ENCODE results near the gene TBC1D12.
A peak's percentile ranks its signal among the peaks of the same experiment; 100 is the strongest.
"Not testable (repeated sequence)": the region's sequence is repeated elsewhere in the genome, so short reads cannot be mapped to it uniquely, and the experiment has no call there.

Gene TBC1D12

DNA sequence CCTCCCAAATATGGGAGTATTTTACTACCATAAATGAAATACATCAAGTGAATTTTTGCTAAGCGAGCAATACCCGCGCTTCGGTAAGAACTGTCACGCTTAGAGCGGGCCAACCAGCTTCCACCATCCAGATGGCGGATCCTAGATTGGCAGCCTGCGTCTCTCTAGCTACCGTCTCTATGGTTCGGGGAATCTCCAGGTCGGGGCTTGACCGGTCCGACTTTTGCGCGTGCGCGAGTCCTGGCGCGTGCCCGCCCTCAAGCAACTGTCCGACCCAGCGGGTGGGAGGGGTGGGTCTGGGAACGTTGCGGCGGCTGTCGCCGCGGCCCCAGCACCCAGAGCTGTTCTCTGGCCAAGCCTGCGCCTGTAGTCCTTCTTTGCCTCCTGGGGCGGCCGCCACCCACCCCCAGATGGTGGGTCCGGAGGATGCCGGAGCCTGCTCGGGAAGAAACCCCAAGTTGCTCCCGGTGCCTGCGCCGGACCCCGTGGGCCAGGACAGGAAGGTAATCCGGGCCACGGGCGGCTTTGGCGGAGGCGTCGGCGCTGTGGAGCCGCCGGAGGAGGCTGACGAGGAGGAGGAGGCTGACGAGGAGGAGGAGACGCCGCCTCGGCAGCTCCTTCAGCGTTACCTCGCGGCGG lies at the start of gene TBC1D12:
Gene TBC1D12, plus strand, starts transcription at position 338 of the 639 bp plus-strand sequence. Its CDS starts 73 bp downstream, at position 411.
- peak; percentile 38 for DNase-seq

DNA sequence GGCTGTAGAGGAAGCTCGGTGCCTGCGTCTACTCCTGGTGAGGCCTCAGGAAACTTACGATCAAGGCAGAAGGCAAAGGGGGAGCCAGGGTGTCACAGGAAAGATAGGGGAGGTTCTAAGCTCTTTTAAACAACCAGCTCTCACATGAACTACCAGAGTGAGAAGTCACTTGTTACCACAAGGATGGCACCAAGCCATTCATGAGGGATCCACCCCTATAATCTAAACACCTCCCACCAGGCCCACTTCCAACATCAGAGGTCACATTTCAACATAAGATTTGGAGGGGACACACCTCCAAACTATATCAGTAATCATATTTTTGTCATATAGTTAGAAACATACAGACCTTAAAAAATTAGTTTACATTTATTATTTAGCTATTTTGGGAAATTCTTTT lies 49.0 kb upstream of the TBC1D12 start:
- no peak for DNase-seq

DNA sequence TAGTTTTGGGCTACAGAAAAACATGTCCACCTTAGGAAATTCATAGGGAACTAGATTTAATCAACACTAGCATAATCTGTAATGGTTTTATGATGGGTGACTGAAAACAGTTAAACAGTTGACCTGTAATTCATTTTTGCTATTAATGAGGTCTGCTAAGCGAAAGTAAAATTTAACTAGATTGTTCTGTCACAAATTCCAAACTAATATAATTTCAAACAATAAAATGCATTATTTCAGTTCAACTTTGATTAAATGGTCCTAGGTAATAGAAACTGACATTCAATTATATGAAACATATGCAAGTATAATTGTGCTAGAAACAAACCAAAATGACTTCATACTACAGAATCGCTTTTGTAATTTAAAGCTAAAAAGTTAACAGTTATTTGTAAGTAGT lies 46.5 kb upstream of the TBC1D12 start:
- DNase-seq, result no peak

DNA sequence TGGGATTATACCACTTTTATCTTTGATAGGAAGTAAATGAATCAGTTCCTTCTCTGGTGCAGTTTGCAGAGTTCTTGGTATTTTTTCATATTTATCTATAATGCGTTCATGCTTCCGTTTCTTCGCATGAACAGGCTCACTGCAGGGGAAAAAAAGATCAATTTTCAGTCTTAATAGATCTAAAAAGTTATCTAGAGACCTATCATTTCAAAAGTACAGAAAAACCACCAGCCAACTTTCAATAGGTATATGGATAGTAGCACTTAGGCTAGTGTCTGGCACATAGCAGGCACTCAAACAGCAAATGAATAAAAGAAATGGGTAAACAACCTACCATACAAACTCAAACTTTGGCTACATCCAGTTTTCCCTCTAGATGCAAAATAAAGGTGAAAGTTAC lies 45.1 kb upstream of the TBC1D12 start:
- DNase-seq, result no peak

DNA sequence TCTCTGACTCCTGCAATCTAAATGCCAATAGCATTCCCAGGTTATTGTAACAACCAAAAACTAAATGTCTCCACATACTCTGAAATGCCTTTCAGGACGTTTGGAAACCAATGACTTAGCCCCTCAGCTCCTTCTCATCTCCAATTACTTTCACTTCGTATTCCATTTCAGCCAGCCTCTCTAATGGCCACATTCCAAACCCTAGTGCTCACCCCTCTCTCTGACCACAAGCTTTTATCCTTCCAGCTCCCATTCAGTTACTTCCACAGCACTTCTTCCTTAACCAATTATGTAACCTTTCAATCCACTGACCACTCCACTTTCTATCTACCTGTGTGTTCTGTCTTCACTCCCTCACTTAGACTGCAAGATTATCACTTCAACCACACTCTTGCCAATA lies 43.9 kb upstream of the TBC1D12 start:
- no peak for DNase-seq

DNA sequence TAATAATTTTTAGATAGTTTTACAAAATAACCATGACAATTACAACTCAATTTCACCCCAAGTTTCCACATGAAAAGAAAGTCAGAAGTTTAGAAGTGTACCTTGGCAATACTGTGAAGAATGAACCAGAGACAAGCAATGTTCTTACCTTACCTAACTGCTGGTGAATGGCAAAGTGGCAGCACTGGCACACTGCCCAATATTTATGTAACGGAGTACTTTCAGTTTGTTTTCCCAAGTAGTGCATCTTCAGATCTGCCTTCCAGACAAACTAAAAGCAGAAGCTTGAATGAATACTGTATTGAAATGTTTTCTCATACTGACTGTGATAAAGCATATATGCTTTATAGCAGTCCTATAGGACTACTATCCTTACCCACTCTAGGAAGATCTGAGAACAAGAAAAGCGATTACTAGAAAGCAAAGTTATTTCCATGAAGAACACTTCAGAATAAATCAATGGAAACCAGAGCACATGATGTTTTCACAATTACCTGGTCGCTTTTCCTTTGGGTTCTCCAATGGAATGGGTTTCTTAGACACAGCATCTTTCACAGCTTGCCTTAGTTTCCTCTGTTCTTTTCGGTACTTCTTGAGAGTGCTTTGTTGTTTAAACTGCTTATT lies 41.1 kb upstream of the TBC1D12 start:
- peak; percentile 30 for DNase-seq

DNA sequence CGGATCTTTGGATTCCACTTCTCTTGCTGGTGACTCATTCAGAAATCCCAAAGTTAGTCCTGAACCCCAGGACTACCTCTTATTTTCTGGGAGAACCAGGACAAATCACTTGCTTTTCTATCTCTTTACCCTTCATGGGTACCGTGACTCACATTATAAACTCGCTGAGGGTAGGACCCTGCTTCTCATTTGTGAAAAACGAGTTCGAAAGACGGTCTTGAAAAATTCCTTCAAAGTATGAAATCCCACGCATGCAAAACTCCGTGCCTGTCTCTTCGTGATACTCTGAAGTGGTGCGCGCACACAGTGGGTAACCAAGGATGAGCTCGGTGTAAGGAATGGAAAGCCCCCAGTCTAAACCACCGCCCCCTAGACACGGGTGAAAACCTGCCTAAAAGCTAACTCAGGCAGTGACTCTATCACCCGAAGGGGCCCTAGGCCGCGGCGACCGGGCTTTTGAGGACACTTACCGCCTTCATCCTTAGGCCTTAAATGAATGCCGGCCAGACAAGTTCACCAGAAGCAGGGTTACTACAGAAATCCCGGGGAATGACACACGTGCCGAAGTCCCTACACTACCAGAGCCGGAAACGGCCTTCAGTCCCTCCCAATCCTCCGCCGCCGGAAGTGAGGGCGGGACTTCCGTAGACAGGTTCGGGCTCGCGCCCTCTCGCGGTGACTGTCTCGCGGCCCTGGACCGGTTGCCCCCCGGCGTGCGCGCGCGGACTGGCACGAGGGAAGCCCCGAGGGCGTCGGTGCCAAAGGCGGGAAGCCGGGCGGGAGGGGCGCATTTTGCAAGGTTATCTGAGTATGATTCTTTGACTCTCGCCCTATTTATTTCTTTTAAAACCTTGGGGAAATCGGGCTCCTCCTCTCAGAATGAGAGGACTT lies 39.7 kb upstream of the TBC1D12 start, which contains the start of gene NOC3L:
Gene NOC3L, minus strand, starts transcription at position 580 of the 891 bp plus-strand sequence. Its CDS starts 101 bp downstream, at position 479.
- peak; percentile 90 for DNase-seq

DNA sequence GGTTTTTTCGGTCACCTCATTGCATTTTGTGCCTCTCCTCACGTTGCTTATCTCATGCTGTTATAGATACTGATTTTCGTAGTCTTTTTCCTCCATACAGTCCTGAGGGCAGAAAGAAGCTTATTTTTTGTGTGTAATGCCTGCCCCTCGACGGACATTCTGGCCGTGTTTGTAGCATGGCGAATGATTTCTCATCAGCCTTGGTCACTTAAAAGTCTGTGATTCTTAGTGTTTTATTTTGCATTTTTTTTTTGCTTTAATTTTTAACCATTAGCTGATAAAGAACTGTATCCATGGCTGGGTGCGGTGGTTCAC lies 39.1 kb upstream of the TBC1D12 start:
- DNase-seq, result no peak

DNA sequence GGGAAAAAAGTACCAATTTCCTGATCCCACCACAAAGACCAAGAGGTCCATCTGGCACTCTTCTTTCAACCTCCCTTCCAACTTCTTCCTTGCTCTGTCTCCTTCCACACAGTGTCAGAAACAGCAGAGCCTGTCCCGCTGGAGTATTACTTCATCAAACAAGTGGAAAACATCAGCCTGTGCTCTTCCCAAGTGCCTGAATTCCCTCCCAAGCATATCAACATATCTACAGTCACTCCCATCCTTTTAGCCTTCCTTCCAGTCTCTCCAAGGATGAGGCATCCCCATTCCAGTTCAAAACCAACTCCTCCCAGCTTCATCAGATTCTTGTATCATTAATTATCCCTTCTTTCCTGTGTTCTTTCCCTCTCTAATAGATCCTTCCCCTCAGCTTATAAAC lies 37.9 kb upstream of the TBC1D12 start:
- DNase-seq, result no peak

DNA sequence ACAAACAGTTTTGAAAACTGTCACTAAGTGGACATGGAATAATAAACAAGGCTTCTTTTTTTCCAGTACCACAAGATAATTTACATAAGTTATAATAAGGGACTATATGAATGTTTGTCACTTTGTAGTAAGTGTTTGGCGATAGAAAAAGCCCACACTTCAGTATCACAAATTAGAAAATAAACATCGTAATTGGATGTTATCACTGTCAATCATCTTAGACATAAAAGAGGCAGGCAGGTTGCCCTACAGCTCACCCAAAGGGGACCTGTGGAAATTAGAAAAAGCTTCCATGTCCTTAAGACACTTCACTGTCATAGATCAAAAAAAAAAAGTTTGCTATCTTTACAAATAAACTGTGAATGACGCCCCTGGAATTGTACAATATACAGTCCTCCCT lies 36.0 kb upstream of the TBC1D12 start:
- DNase-seq, result no peak

DNA sequence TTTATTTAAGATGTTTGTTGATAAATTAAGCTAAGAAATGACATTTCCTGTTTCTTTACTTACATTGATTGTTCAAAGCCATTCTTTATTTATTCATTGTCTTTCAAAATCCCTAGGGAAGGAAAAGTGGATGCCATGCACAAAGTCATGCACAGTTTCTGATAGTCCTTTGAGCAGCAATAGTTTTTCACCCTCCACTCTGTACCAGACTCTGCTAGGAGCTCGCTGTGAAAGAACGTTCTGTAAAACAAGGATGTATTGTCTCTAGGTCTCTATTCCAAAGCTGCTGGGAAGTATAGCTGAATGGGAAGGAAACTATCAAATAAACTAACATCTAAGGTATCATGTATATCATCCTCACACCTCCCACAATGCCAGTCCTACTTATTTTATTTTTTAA lies 31.8 kb upstream of the TBC1D12 start:
- DNase-seq, result no peak

DNA sequence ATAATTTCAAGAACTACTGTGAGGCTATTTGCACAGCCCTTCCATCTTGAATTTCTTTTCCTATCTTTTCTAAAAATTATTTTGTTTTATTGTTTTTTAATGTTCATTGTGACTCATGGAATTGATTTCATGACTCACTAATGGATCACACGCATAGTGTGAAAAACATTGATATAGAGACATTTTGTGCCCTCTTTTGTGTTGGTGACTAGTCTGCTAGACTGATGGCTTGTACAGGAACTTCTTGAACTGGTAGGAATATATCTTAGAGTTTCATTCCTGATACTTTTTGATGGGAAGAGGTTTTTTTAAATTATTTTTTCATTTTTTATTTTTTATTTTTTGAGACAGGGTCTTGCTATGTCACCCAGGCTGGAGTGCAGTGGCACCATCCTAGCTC lies 27.0 kb upstream of the TBC1D12 start:
- no peak for DNase-seq

DNA sequence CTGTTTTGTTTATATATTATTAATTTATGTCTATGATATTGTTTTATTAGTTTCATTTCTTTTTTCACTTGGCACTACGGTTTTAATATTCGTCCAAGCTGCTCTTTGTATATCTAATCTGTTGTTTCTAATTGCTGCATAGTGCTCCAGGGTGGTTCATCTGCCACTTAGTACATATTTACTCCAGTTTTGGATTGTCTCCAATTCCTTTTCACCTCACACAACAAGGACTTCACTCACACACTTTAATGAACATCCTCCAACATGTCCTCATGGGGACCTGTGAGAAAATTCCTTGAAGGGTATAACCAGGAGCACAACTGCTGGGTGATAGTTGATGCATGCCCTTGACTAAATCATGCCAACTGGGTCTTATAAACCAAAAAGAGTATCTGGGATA lies 25.5 kb upstream of the TBC1D12 start:
- no peak for DNase-seq

DNA sequence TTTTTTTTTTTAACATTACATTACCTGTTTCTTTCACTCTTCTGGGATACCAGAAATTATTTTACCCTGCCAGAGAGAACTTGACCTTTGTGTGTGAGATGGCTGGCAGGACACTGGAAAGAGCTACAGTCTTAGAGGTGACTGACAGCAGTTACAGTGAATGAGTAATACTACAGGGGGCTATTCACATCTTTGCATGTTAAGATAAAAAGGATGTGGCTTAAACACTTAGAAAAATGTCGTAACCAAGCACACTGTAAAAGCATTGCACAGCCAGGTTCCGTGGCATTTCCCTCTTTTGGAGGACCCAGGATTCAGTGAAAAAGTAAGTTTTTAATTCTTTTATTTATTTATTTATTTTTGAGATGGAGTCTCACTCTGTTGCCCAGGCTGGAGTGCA lies 18.8 kb upstream of the TBC1D12 start:
- DNase-seq, result no peak

DNA sequence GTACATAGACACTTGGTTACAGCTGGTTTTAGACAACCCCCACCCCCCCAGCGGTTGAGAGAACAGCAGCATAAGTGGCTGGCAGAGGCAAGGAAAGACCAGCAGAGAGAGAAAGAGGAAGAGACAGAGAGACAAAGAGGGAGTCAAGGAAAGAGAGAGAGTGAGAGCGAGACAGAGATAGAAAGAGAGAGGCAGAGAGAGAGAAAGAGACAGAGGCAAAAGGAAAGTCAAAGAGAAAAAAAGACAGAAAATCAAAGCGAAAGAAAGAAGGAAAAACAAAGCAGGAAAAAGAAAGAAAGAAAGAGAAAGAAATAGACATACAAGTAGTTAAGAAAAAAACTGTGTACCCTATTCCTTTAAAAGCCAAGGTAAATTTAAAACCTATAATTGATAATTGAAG lies 16.6 kb upstream of the TBC1D12 start:
- not testable (repeated sequence) for DNase-seq

DNA sequence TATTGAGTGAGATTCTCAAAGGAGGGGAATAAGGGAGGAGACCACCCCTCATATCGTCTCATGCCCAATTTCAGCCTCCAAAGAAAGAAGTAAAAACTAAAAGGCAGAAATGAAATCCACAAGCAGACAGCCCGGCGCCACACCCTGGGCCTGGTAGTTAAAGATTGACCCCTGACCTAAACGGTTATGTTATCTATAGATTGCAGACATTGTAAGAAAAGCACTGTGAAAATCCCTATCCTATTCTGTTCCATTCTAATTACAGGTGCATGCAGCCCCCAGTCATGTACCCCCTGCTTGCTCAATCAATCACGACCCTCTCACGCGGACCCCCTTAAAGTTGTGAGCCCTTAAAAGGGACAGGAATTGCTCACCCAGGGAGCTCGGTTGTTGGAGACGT lies 10.2 kb upstream of the TBC1D12 start:
- not testable (repeated sequence) for DNase-seq

DNA sequence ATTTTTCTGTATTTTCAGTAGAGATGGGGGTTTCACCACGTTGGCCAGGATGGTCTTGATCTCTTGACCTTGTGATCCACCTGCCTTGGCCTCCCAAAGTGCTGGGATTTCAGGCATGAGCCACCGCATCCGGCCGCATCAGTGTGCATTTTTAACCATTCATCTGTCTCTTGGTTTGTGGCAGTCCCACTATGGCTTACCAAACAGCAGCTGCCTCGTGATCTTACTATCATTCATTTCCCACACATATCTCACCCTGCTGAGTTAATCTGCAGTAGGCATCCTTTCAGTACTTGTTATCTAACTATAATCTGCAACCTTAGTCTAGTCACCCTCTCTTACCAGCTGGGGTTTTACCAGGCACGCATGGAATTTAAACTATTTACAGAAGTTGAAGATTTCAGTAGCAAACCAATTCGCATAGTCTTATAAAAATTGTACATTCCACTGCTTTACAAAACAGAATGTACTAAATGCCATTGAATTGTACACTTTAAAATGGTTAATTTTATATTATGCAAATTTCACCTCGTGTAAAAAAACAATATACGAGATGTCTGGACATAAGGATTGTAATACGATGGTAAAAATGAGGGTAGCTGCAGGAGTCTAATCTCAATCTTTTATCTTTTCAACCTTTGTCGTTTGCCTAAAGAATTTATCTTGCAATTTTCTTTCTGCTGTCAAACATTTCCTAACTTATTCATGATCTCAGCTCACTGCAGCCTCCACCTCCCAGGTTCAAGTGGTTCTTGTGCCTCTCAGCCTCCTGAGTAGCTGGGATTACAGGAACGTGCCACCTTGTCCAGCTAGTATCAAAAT lies 4.6 kb upstream of the TBC1D12 start:
- no peak for DNase-seq

DNA sequence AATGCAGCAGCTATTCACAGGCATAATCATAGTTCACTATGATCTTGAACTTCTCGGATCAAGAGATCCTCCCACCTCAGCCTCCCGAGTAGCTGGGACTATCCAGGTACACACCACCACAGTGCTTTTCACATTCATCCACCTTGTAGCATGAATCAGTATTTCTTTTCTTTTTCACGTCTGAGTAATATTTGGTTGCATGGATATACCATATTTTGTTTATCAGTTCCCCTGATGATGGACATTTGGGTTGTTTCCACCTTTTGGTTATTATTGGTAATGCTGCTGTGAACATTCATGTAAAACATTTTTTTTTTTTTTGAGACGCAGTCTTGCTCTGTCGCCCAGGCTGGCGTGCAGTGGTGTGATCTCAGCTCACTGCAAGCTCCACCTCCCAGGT lies 3.6 kb upstream of the TBC1D12 start:
- DNase-seq, result no peak

DNA sequence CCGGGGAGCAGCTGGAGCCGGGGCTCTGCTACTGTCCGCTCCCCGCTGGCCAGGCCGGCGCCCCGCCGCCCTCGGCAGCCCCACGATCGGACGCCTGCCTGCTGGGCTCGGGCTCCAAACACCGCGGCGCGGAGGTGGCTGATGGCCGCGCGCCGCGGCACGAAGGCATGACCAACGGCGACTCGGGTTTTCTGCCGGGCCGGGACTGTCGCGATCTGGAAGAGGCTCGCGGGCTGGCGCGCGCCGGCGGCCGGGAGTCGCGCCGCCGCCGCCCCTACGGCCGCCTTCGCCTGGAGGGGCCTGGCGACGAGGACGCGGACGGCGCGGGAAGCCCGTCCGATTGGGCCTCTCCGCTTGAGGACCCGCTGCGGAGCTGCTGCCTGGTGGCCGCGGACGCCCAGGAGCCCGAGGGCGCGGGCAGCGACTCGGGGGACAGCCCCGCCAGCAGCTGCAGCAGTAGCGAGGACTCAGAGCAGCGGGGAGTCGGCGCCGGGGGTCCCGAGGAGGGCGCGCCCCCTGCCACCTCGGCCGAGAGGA lies 570 bp downstream of the TBC1D12 start:
- DNase-seq, result no peak

DNA sequence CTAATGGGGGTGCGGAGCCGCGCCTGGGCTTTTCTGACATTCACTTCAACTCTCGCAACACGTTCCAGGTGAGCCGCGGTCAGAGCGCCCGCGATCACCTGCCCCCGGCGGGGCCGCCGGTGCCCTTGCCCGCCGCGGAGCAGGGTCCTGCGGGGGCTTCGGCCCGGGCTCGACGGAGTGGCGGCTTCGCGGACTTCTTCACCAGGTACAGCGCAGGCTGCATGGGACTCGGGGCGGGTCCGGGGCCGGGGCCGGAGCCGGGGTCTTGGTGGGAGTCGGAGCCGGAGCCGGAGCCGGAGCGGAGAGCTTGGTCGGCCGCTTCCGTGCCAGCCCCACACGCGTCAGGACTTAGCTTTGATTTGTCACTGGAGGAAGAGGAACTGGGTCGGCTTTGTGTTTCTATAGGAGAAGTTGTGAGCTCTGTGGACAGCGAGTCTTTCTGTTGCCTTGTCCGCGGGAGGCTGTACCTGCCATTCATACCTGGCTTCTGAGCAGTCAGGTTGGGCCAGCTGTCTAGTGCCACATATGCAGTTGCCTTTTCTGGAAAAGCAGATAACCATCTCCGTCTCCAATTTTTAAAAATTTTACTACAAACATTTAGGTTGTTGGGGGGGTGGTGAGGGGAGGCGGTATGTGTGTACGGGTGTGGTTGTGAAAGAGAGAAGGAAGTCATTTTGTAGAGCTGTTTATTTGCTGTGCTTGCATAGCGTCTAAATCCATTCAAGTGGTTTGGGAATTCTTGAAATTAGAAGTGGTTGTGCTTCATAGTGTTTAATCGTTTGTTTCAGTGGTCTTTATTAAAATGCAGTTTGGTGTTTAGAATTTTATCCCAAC lies 1.3 kb downstream of the TBC1D12 start:
- no peak for DNase-seq

DNA sequence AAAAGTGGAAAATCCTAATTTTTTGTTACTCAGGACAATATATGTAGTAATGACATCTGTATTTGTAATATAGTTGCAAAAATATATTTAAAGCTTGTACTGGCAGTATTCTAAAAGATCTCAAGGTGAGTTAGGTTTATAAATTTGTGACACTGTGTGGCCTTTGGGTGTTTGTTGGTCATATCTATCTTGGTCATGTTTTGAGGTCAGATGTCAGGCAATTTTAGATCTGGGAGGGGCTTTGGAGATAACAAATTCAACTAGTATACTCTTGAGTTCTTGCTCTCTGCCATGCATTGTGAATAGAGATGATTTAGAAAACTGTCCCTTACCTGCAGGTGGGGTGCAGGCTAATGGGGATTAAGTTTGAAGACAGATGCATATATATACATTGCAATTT lies 3.1 kb downstream of the TBC1D12 start:
- DNase-seq, result no peak

DNA sequence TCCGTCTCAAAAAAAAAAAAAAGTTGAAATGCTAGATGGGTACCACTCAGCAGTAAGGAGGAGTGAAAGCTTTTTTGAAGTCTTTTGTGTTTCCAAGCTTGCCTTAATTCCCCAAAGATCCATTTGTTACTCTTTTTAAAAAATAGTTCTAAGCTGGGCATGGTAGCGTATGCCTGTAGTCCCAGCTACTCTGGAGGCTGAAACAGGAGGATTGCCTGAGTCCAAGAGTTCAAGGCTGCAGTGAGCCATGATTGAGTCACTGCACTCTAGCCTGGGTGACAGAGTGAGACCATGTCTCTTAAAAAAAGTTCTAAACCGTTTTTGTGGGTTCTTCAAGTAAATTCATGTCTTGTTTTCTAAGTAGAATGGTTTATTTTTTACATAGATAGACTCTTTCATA lies 5.3 kb downstream of the TBC1D12 start:
- DNase-seq, result no peak
